H1 (cell line): ENCODE data around the gene WDR59. TPM values are rescaled to one million over a fixed set of nuclear protein-coding genes. Genes with fewer than 3 reads are reported as not detected.

Source experiments
- CTCF ChIA-PET: fragments of 300-600 bp; sonication (Branson Sonifier 250); formaldehyde crosslinking; loops from one replicate; lab custom pipeline; 2021; ENCODE audit not compliant: partially characterized antibody; lab: Charles Lee
- POLR2A ChIA-PET: fragments of 300-600 bp; sonication (Branson Sonifier 250); formaldehyde crosslinking; loops from one replicate; lab custom pipeline; 2021; ENCODE audit warnings: inconsistent platforms; ENCODE audit not compliant: partially characterized antibody; lab: Charles Lee
- DNase-seq, 2 experiments: peaks; one replicate each; pipeline versions ENCODE4 v3.0.0 to v3.0.0-alpha.2; 2010 to 2022; ENCODE audit warnings: low spot score in 2 of 2, low read depth in 1 of 2, mixed read lengths in 1 of 2
- FAIRE-seq: peaks from 2 replicates; lab custom pipeline; 2011; peaks lifted over from hg19 to GRCh38; lab: Jason Lieb, UNC
- H2AFZ ChIP-seq: 2 replicates; pipeline ENCODE4 v1.8.1; 2012; ENCODE audit warnings: low read length, inconsistent platforms
- H2AK5ac ChIP-seq: 2 replicates; pipeline ENCODE4 v1.6.1; 2013; ENCODE audit warnings: low read depth, low read length
- H2BK120ac ChIP-seq: replicated peaks from 2 replicates; pipeline ENCODE3; 2013; ENCODE audit warnings: low read depth, low read length, inconsistent platforms
- H2BK12ac ChIP-seq: 2 replicates; pipeline ENCODE4 v1.6.1; 2013; ENCODE audit warnings: low read depth, low read length
- H2BK15ac ChIP-seq: 2 replicates; pipeline ENCODE4 v1.6.1; 2013; ENCODE audit warnings: low read length
- H2BK20ac ChIP-seq: 2 replicates; pipeline ENCODE4 v1.6.1; 2013; ENCODE audit warnings: low read length
- H2BK5ac ChIP-seq: 2 replicates; pipeline ENCODE4 v1.6.1; 2013; ENCODE audit warnings: low read depth, low read length
- H3K14ac ChIP-seq: 2 replicates; pipeline ENCODE4 v1.6.1; 2013; ENCODE audit warnings: inconsistent platforms; ENCODE audit not compliant: insufficient read length
- H3K18ac ChIP-seq: 2 replicates; pipeline ENCODE4 v1.6.1; 2013; ENCODE audit warnings: low read length; ENCODE audit errors: extremely low read depth
- H3K23ac ChIP-seq: 2 replicates; pipeline ENCODE4 v1.6.1; 2013; ENCODE audit warnings: inconsistent platforms; ENCODE audit not compliant: insufficient read length
- H3K23me2 ChIP-seq: 2 replicates; pipeline ENCODE4 v1.6.1; 2013; ENCODE audit warnings: low read depth, low read length
- H3K27ac ChIP-seq: 2 replicates; pipeline ENCODE4 v1.6.1; 2011; ENCODE audit warnings: low read depth, low read length, inconsistent platforms
- H3K27me3 ChIP-seq, 4 experiments: replicated peaks in 1 of 4; 1 replicate in 1 of 4; 2 replicates in 3 of 4; pipeline versions ENCODE4 v1.6.1 to v1.8.1; 2011 to 2013; ENCODE audit warnings: low read length in 3 of 4, mild to moderate bottlenecking in 3 of 4, inconsistent platforms in 2 of 4, mixed read lengths in 2 of 4, moderate library complexity in 1 of 4; ENCODE audit not compliant: control insufficient read depth in 3 of 4, insufficient read depth in 3 of 4; ENCODE audit errors: extremely low read depth in 1 of 4
- H3K36me3 ChIP-seq, 4 experiments: 2 replicates each; pipeline versions ENCODE4 v1.6.1 to v1.8.1; 2011 to 2013; ENCODE audit warnings: mild to moderate bottlenecking in 4 of 4, low read length in 3 of 4, moderate library complexity in 2 of 4, control low read depth in 1 of 4, inconsistent platforms in 1 of 4; ENCODE audit not compliant: insufficient read depth in 4 of 4, control insufficient read depth in 2 of 4
- H3K4ac ChIP-seq: replicated peaks from 2 replicates; pipeline ENCODE3; 2013; ENCODE audit warnings: low read length, low read depth, mixed read lengths, inconsistent platforms; ENCODE audit not compliant: insufficient read length
- H3K4me1 ChIP-seq, 4 experiments: replicated peaks in 1 of 4; 1 replicate in 1 of 4; 2 replicates in 3 of 4; pipeline versions ENCODE4 v1.6.1 to v1.8.1; 2011 to 2013; ENCODE audit warnings: low read length in 3 of 4, inconsistent platforms in 2 of 4, mixed read lengths in 1 of 4; ENCODE audit not compliant: insufficient read depth in 4 of 4, control insufficient read depth in 3 of 4
- H3K4me2 ChIP-seq, 2 experiments: 2 replicates each; pipeline versions ENCODE4 v1.6.1 to v1.8.1; 2011 to 2013; ENCODE audit warnings: low read depth in 2 of 2, low read length in 2 of 2, control low read depth in 1 of 2, inconsistent platforms in 1 of 2, mild to moderate bottlenecking in 1 of 2; ENCODE audit not compliant: insufficient read depth in 1 of 2
- H3K4me3 ChIP-seq, 4 experiments: fragments of 200-600, 300-600 bp in 1 of 4; sonication (generic), shearing (Covaris generic), sonication (Bioruptor Twin) in 1 of 4; 2 replicates each; pipeline versions ENCODE4 v1.5.1 to v1.8.1; 2011 to 2016; ENCODE audit warnings: low read length in 4 of 4, low read depth in 3 of 4, control low read depth in 2 of 4, inconsistent platforms in 2 of 4, mild to moderate bottlenecking in 2 of 4, mixed read lengths in 1 of 4, moderate library complexity in 1 of 4; ENCODE audit not compliant: insufficient read depth in 2 of 4; ENCODE audit errors: extremely low read depth in 1 of 4
- H3K56ac ChIP-seq: replicated peaks from 2 replicates; pipeline ENCODE3; 2013; ENCODE audit warnings: low read depth, mild to moderate bottlenecking, mixed read lengths, low read length, inconsistent platforms; ENCODE audit not compliant: insufficient read length
- H3K79me1 ChIP-seq: 2 replicates; pipeline ENCODE4 v1.6.1; 2013; ENCODE audit warnings: low read depth, low read length, control low read depth
- H3K79me2 ChIP-seq, 2 experiments: 2 replicates each; pipeline versions ENCODE4 v1.6.1 to v1.8.1; 2012 to 2013; ENCODE audit warnings: low read length in 2 of 2, mild to moderate bottlenecking in 2 of 2, inconsistent platforms in 1 of 2; ENCODE audit not compliant: insufficient read depth in 2 of 2, control insufficient read depth in 1 of 2
- H3K9ac ChIP-seq, 4 experiments: replicated peaks in 1 of 4; 1 replicate in 1 of 4; 2 replicates in 3 of 4; pipeline versions ENCODE4 v1.6.1 to v1.8.1; 2011 to 2013; ENCODE audit warnings: low read depth in 3 of 4, low read length in 3 of 4, control low read depth in 2 of 4, mild to moderate bottlenecking in 2 of 4, moderate library complexity in 2 of 4, inconsistent platforms in 1 of 4; ENCODE audit errors: extremely low read depth in 1 of 4
- H3K9me3 ChIP-seq, 2 experiments: 2 replicates each; pipeline versions ENCODE4 v1.6.1 to v1.8.1; 2012 to 2013; ENCODE audit warnings: mild to moderate bottlenecking in 2 of 2, moderate library complexity in 2 of 2, control low read depth in 1 of 2, inconsistent platforms in 1 of 2, low read depth in 1 of 2, low read length in 1 of 2, mixed read lengths in 1 of 2; ENCODE audit not compliant: insufficient read depth in 2 of 2
- H4K20me1 ChIP-seq, 2 experiments: replicated peaks in 1 of 2; 2 replicates each; pipeline versions ENCODE3 to v1.8.1; 2011 to 2013; ENCODE audit warnings: inconsistent platforms in 2 of 2, low read length in 2 of 2, mild to moderate bottlenecking in 1 of 2; ENCODE audit not compliant: insufficient read depth in 2 of 2, control insufficient read depth in 1 of 2
- H4K5ac ChIP-seq: 2 replicates; pipeline ENCODE4 v1.6.1; 2013; ENCODE audit warnings: low read length, low read depth, mixed read lengths, inconsistent platforms; ENCODE audit not compliant: insufficient read length
- H4K8ac ChIP-seq: 2 replicates; pipeline ENCODE4 v1.8.0; 2013; ENCODE audit warnings: mild to moderate bottlenecking, moderate library complexity, low read length, inconsistent platforms; ENCODE audit not compliant: insufficient read depth; ENCODE audit errors: extremely low read depth
- H4K91ac ChIP-seq: replicated peaks from 2 replicates; pipeline ENCODE3; 2013; ENCODE audit warnings: low read length, mixed read lengths, inconsistent platforms; ENCODE audit not compliant: insufficient read length
- CTCF ChIP-seq, 3 experiments: IDR thresholded peaks; 1 replicate in 2 of 3; 2 replicates in 1 of 3; pipeline versions ENCODE4 v1.5.1 to v1.6.1; 2011; ENCODE audit warnings: low read length in 3 of 3, mild to moderate bottlenecking in 3 of 3, inconsistent platforms in 2 of 3, low read depth in 1 of 3, moderate library complexity in 1 of 3; ENCODE audit not compliant: insufficient read depth in 1 of 3; ENCODE audit errors: control extremely low read depth in 1 of 3
- HDAC6 ChIP-seq: IDR thresholded peaks from one replicate; pipeline ENCODE4 v1.7.1; 2012; ENCODE audit warnings: low read depth, mild to moderate bottlenecking, inconsistent platforms, low read length, moderate library complexity
- RFX5 ChIP-seq: IDR thresholded peaks from 2 replicates; pipeline ENCODE4 v1.6.1; 2011; ENCODE audit warnings: low read depth, low read length, improper control_type of control experiment, borderline replicate concordance
- YY1 ChIP-seq: IDR thresholded peaks from 2 replicates; pipeline ENCODE4 v1.6.1; 2011; ENCODE audit warnings: low read depth, mild to moderate bottlenecking, low read length
- WGBS, 2 experiments: shearing (Covaris generic) in 1 of 2; methylation state at CpG; one replicate each; pipeline versions ENCODE4 v1.1.6 to v1.1.7; 2013 to 2015; ENCODE audit warnings: low lambda C conversion rate in 2 of 2, mixed read lengths in 2 of 2, inconsistent platforms in 1 of 2, low coverage in 1 of 2, missing lambda C conversion rate in 1 of 2; ENCODE audit not compliant: insufficient replicate concordance in 2 of 2, insufficient coverage in 1 of 2, insufficient read length in 1 of 2; ENCODE audit errors: extremely low coverage in 1 of 2, missing lambda C conversion rate in 1 of 2; 5-methylcytosine and 5-hydroxymethylcytosine counted together
- polyA plus RNA-seq, 7 experiments: library from polyadenylated mRNA; depleted of rRNA in 3 of 7; stranded (reverse) in 5 of 7; unstranded in 2 of 7; fragments of >200 nt in 5 of 7; fragments of 200-250 nt in 2 of 7; gene quantifications; 1 replicate in 5 of 7; 2 replicates in 1 of 7; 4 replicates in 1 of 7; pipeline versions ENCODE4 v1.2.1 to v1.2.3, GENCODE V29; 2011 to 2013; ENCODE audit warnings: missing spikeins in 2 of 7, mixed read lengths in 2 of 7
- total RNA-seq: library from RNA; stranded (reverse); fragmentation: NEBNext Ultra II Directional; extraction: Animal tissue kit (Norgen Biotek cat#: 25700); gene quantifications from 2 replicates; pipeline ENCODE4 v1.2.1, GENCODE V29; 2021

WDR59 gene
- total and polyA plus RNA-seq, 2 of the 8 experiments (the other 6 are each of a cell fraction or from before 2014, with no cell fraction given) = 84.2 to 124 TPM

DNA sequence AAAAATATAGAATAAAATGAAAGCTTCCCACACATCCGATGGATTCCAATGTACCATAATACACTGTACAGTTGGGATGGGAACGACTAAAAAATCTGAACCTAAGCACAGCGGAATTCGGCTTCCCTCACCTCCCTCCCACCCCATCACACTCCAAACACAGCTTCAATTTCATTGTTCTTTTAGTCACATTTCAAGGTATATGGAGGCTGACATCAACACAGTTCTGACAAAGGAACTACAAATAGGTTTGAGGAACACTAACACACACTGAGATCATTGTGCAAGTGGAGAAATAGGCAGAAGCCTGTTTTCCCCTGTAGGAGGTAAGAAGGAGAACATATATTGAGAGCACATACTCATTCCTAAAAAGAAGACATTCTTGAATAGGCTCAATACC is 85.1 kb downstream of the WDR59 start:
- TF ChIP-seq HDAC6 (no peak), YY1 (no peak), CTCF (IDR thresholded peaks at IDR 0.05; ENCODE audit: control extremely low read depth in 1 of 3, insufficient read depth in 1 of 3, low read depth in 1 of 3, low read length in 3 of 3) (no peak), RFX5 (no peak)
- Histone ChIP-seq H3K9me3 (no peaks in the 10 kb centered on the region), H3K23ac (no peak overlapping the region), H3K79me2 (no peaks in the 10 kb centered on the region), H2BK15ac (no peak overlapping the region), H4K5ac (no peak overlapping the region), H3K27ac (no peak overlapping the region), H3K23me2 (no peaks in the 10 kb centered on the region), H3K27me3 (no peaks in the 10 kb centered on the region), H2BK20ac (no peak overlapping the region), H2BK120ac (no peak overlapping the region), H4K91ac (no peak overlapping the region), H3K18ac (no peak overlapping the region), H2BK12ac (no peak overlapping the region), H2BK5ac (no peak overlapping the region), H4K20me1 (no peaks in the 10 kb centered on the region), H3K36me3 (peaks cover 4 to 53% (median 7%) of the 10 kb centered on the region in 4 experiments; a peak in 6 of 8 replicates), H2AFZ (no peak overlapping the region), H3K4ac (no peak overlapping the region), H3K9ac (no peak overlapping the region), H3K79me1 (no peaks in the 10 kb centered on the region), H4K8ac (no peak overlapping the region), H2AK5ac (no peak overlapping the region), H3K4me3 (no peak overlapping the region), H3K4me2 (no peak overlapping the region), H3K4me1 (peaks cover 0 to 5% (median 0%) of the 10 kb centered on the region in 4 experiments; a peak in 1 of 7 replicates), H3K56ac (no peak overlapping the region), H3K14ac (no peak overlapping the region)
- ChIA-PET CTCF (interaction anchor here (0.9 to 1.0 kb wide), 2 partner anchors 10 to 29 kb away, joined by 3 to 4 read pairs; no protein-coding TSS in a partner anchor), POLR2A (no interaction called here)
- FAIRE-seq = no peak
- DNase-seq = no peak
- 91% methylated on average over 4 of the region's 4 CpGs; no CpG with 5 or more reads in 1 of the 2 experiments for WGBS, 2 experiments
